Stimulated activated CD8-positive, alpha-beta memory T cell treated with anti-CD3 and anti-CD28 coated beads, Interleukin-15, amount 100 ng/mL, for 24 hours (primary cell): Measurements from ENCODE around the gene COG5.
A peak's percentile ranks its signal among the peaks of the same experiment; 100 is the strongest.

Source experiments
- DNase-seq: peaks from one replicate; pipeline ENCODE4 v3.0.0-alpha.2; 2020; ENCODE audit warnings: low read depth

COG5 gene

GRCh38 chr7:107563775-107564552 lies at the start of gene COG5, which contains the start of gene DUS4L:
COG5 (minus strand) TSS chr7:107563920; CDS start chr7:107563896, 24 bp downstream.
DUS4L (plus strand) TSS chr7:107563971; CDS start chr7:107567071, 3,100 bp downstream.
- DNase-seq = peak; percentile 69

- no peak for DNase-seq
Measured at GRCh38 chr7:107613439-107613838, 49.7 kb upstream of the COG5 start.

- no peak for DNase-seq
Measured at GRCh38 chr7:107610323-107610722, 46.6 kb upstream of the COG5 start.

- DNase-seq = no peak
Measured at GRCh38 chr7:107609811-107610261, 46.1 kb upstream of the COG5 start.

GRCh38 chr7:107606303-107606702 lies 42.6 kb upstream of the COG5 start:
- DNase-seq = no peak

- no peak for DNase-seq
Measured at GRCh38 chr7:107605218-107605815, 41.6 kb upstream of the COG5 start.

- no peak for DNase-seq
Measured at GRCh38 chr7:107600816-107601215, 37.1 kb upstream of the COG5 start.

GRCh38 chr7:107599262-107599661 lies 35.5 kb upstream of the COG5 start:
- no peak for DNase-seq

- no peak for DNase-seq
Measured at GRCh38 chr7:107597953-107598352, 34.2 kb upstream of the COG5 start.

- no peak for DNase-seq
Measured at GRCh38 chr7:107597582-107597916, 33.8 kb upstream of the COG5 start.

- no peak for DNase-seq
Measured at GRCh38 chr7:107596881-107597581, 33.3 kb upstream of the COG5 start.

- DNase-seq = no peak
Measured at GRCh38 chr7:107594961-107595737, 31.4 kb upstream of the COG5 start.

- no peak for DNase-seq
Measured at GRCh38 chr7:107593025-107593410, 29.3 kb upstream of the COG5 start.

- DNase-seq = no peak
Measured at GRCh38 chr7:107592361-107593024, 28.8 kb upstream of the COG5 start.

GRCh38 chr7:107591421-107591820 lies 27.7 kb upstream of the COG5 start:
- no peak for DNase-seq

- no peak for DNase-seq
Measured at GRCh38 chr7:107588529-107589130, 24.9 kb upstream of the COG5 start.

- no peak for DNase-seq
Measured at GRCh38 chr7:107584716-107585115, 21.0 kb upstream of the COG5 start.

GRCh38 chr7:107582875-107583274 lies 19.2 kb upstream of the COG5 start:
- DNase-seq = no peak

GRCh38 chr7:107581387-107582013 lies 17.8 kb upstream of the COG5 start:
- no peak for DNase-seq

- no peak for DNase-seq
Measured at GRCh38 chr7:107580716-107581383, 17.1 kb upstream of the COG5 start.
